MCF 10A (cell line): Measurements from ENCODE around the gene NPC1. TPM values are rescaled to one million over a fixed set of nuclear protein-coding genes. Genes with fewer than 3 reads are reported as not detected.

Source experiments
- BruUV-seq: library from RNA; stranded (reverse); fragments of 400-500 nt; replicated peaks from 2 replicates; lab custom pipeline; 2021; lab: Mats Ljungman, UMichigan
- CTCF ChIA-PET: fragments of 300-600 bp; sonication (Branson Sonifier 250); formaldehyde crosslinking; extraction: SDS; loops from one replicate; lab custom pipeline; 2021; ENCODE audit warnings: antibody characterized with exemption, inconsistent platforms; lab: Yijun Ruan, JAX
- POLR2A ChIA-PET: fragments of 300-600, 350-650 bp; sonication (Branson Sonifier 250); formaldehyde crosslinking; extraction: SDS; loops from one replicate; lab custom pipeline; 2020; ENCODE audit warnings: antibody characterized with exemption, inconsistent platforms; lab: Yijun Ruan, JAX
- DNase-seq: peaks from one replicate; pipeline ENCODE4 v3.0.0-alpha.2; 2018; ENCODE audit not compliant: unreplicated experiment
- H3K27ac Mint-ChIP-seq: one replicate; pipeline ENCODE4 v1.8.0; 2022; ENCODE audit warnings: mild to moderate bottlenecking, low read depth, mixed read lengths; ENCODE audit not compliant: unreplicated experiment
- H3K27me3 Mint-ChIP-seq: one replicate; pipeline ENCODE4 v1.8.0; 2022; ENCODE audit warnings: mixed read lengths; ENCODE audit not compliant: insufficient read depth, unreplicated experiment
- H3K36me3 Mint-ChIP-seq: one replicate; pipeline ENCODE4 v1.8.0; 2022; ENCODE audit warnings: mild to moderate bottlenecking, moderate library complexity, mixed read lengths; ENCODE audit not compliant: insufficient read depth, unreplicated experiment
- H3K4me1 Mint-ChIP-seq: one replicate; pipeline ENCODE4 v1.8.0; 2022; ENCODE audit warnings: mixed read lengths; ENCODE audit not compliant: insufficient read depth, unreplicated experiment
- H3K4me3 Mint-ChIP-seq: one replicate; pipeline ENCODE4 v1.8.0; 2022; ENCODE audit warnings: mild to moderate bottlenecking, moderate library complexity, mixed read lengths; ENCODE audit not compliant: unreplicated experiment
- H3K9me3 Mint-ChIP-seq: one replicate; pipeline ENCODE4 v1.8.0; 2022; ENCODE audit warnings: mixed read lengths; ENCODE audit not compliant: unreplicated experiment
- CTCF ChIP-seq: fragments of 200-600 bp; IDR thresholded peaks from one replicate; pipeline ENCODE4 v1.8.0; 2022; ENCODE audit warnings: antibody characterized with exemption, mild to moderate bottlenecking; ENCODE audit not compliant: unreplicated experiment
- intact Hi-C: fragments of 100-400 bp; cut with micrococcal nuclease; formaldehyde crosslinking; loops from 2 replicates; pipeline ENCODE4 v1.14.1; 2022
- total RNA-seq: library from RNA; stranded (reverse); gene quantifications from 2 replicates; pipeline ENCODE4 v1.2.3, GENCODE V29; 2022

The NPC1 gene
- total RNA-seq, 1 experiment from 2014 or later = 60.4 TPM

- H3K4me1 Mint-ChIP-seq = peaks cover 13% of the 10 kb centered on the region
- CTCF ChIA-PET = interaction anchor here (0.6 to 2.5 kb wide), 8 partner anchors 19 to 784 kb away, joined by 3 to 8 read pairs (median 3); no protein-coding TSS in a partner anchor
- intact Hi-C loops = loop anchor here (1.0 to 10.0 kb wide), 4 partner anchors 39 to 451 kb away; partner anchors contain the start of gene CABLES1
These were observed 433 bp downstream of the NPC1 start for GRCh38 chr18:23585897-23586248.

GRCh38 chr18:23585007-23585871, 1.1 kb downstream of the NPC1 start:
- Mint-ChIP-seq H3K27me3 (no peaks in the 10 kb centered on the region), H3K4me3 (peak overlapping the region; percentile 84), H3K4me1 (peaks cover 17% of the 10 kb centered on the region), H3K9me3 (no peaks in the 10 kb centered on the region), H3K36me3 (peaks cover 25% of the 10 kb centered on the region), H3K27ac (peak overlapping the region; percentile 98)
- ChIA-PET CTCF (interaction anchor here (0.6 to 2.5 kb wide), 13 partner anchors 10 to 783 kb away, joined by 3 to 9 read pairs (median 3); no protein-coding TSS in a partner anchor), POLR2A (interaction anchor here (0.6 to 3.9 kb wide), 30 partner anchors 9 to 1596 kb away, joined by 3 to 35 read pairs (median 4); partner anchors contain the start of genes LAMA3, RIOK3 and RMC1)
- no peak for TF ChIP-seq CTCF
- intact Hi-C loops = loop anchor here (5.0 to 10.0 kb wide), 2 partner anchors 38 to 450 kb away; partner anchors contain the start of gene CABLES1
- BruUV-seq = TSS peak; percentile 85
- peak; percentile 41 for DNase-seq

More at GRCh38 chr18:23585897-23586248, 433 bp downstream of the NPC1 start:
- peak overlapping the region; percentile 98 for H3K27ac Mint-ChIP-seq
- peak overlapping the region; percentile 84 for H3K4me3 Mint-ChIP-seq
- TF ChIP-seq CTCF = no peak
- DNase-seq = no peak
- no peaks in the 10 kb centered on the region for H3K9me3 Mint-ChIP-seq
- BruUV-seq = no TSS peak
- POLR2A ChIA-PET = interaction anchor here (0.6 to 3.9 kb wide), 27 partner anchors 10 to 1597 kb away, joined by 3 to 35 read pairs (median 4); partner anchors contain the start of genes LAMA3, RIOK3 and RMC1
- H3K27me3 Mint-ChIP-seq = no peaks in the 10 kb centered on the region
- H3K36me3 Mint-ChIP-seq = peaks cover 26% of the 10 kb centered on the region

GRCh38 chr18:23584019-23584983, 2.0 kb downstream of the NPC1 start:
- Mint-ChIP-seq H3K27me3 (no peaks in the 10 kb centered on the region), H3K36me3 (peaks cover 22% of the 10 kb centered on the region), H3K4me3 (peak overlapping the region; percentile 84), H3K9me3 (no peaks in the 10 kb centered on the region), H3K4me1 (peaks cover 24% of the 10 kb centered on the region), H3K27ac (peak overlapping the region; percentile 98)
- no peak for TF ChIP-seq CTCF
- CTCF ChIA-PET = interaction anchor here (0.7 to 2.5 kb wide), 6 partner anchors 9 to 119 kb away, joined by 3 to 9 read pairs (median 4); no protein-coding TSS in a partner anchor
- POLR2A ChIA-PET = interaction anchor here (0.6 to 3.9 kb wide), 13 partner anchors 8 to 131 kb away, joined by 3 to 35 read pairs (median 5); partner anchors contain the start of genes RIOK3 and RMC1
- no TSS peak for BruUV-seq
- intact Hi-C loops = loop anchor here (10.0 kb wide), 1 partner anchor 450 kb away; the partner anchor contains the start of gene CABLES1
- DNase-seq = no peak
